ENCODE data around the gene SYNGR2.

- TF ChIP-seq, protein P1, sequence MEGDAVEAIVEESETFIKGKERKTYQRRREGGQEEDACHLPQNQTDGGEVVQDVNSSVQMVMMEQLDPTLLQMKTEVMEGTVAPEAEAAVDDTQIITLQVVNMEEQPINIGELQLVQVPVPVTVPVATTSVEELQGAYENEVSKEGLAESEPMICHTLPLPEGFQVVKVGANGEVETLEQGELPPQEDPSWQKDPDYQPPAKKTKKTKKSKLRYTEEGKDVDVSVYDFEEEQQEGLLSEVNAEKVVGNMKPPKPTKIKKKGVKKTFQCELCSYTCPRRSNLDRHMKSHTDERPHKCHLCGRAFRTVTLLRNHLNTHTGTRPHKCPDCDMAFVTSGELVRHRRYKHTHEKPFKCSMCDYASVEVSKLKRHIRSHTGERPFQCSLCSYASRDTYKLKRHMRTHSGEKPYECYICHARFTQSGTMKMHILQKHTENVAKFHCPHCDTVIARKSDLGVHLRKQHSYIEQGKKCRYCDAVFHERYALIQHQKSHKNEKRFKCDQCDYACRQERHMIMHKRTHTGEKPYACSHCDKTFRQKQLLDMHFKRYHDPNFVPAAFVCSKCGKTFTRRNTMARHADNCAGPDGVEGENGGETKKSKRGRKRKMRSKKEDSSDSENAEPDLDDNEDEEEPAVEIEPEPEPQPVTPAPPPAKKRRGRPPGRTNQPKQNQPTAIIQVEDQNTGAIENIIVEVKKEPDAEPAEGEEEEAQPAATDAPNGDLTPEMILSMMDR (IDR thresholded peaks at IDR 0.05), result no peak
- TF ChIP-seq POLR2A (IDR thresholded peaks at IDR 0.05), result no peak
Measured at GRCh38 chr17:78132767-78133178, 35.6 kb upstream of the SYNGR2 start.

Data from breast epithelium (tissue), 3 donors.